GM15510 (cell line): Measurements from ENCODE around the gene FAM219A.

Experiments used
- POLR2A ChIP-seq: IDR thresholded peaks from 3 replicates; pipeline ENCODE4 v1.6.1; 2011; ENCODE audit warnings: borderline replicate concordance; ENCODE audit not compliant: insufficient read length; ENCODE audit errors: extremely low read depth

Gene FAM219A

DNA sequence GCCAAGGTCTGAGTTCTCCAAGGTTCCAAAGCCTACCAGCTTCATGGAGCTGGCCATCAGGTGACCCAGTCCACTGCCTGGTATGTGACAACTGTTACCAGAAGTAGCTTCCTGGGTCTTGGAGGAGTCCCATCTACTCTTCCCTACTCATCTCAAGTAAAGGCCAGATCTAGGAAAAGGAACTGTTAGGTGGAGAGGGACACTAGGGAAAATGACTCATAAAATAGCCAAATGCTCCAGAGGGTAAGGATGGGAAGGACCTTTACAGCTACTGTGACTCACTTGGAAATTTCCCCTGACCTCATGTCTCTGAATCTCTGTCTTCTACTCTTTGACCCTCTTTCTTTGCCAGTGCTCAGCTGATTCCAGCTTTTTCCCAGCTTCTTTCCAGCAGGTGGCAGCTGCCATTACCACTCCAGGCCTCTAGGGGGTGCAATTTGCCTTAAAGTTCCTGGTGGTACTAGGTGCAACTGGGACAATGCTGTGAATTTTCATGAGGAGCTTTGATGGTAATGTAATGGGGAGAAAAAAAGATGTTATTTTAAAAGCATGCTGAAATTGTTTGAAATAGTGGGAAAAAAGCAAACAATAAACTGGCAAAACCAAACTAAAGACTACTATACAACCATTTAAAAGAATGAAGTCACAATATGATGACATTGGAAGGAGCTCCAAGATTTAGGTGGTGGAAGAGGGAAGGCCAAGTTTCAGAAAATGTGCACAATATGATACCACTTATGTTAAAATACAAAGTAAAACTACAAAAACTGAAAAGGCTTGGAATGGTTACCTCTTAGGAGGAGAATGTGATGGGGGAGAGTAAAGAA, 54.6 kb downstream of the FAM219A start:
- no peak for TF ChIP-seq POLR2A

DNA sequence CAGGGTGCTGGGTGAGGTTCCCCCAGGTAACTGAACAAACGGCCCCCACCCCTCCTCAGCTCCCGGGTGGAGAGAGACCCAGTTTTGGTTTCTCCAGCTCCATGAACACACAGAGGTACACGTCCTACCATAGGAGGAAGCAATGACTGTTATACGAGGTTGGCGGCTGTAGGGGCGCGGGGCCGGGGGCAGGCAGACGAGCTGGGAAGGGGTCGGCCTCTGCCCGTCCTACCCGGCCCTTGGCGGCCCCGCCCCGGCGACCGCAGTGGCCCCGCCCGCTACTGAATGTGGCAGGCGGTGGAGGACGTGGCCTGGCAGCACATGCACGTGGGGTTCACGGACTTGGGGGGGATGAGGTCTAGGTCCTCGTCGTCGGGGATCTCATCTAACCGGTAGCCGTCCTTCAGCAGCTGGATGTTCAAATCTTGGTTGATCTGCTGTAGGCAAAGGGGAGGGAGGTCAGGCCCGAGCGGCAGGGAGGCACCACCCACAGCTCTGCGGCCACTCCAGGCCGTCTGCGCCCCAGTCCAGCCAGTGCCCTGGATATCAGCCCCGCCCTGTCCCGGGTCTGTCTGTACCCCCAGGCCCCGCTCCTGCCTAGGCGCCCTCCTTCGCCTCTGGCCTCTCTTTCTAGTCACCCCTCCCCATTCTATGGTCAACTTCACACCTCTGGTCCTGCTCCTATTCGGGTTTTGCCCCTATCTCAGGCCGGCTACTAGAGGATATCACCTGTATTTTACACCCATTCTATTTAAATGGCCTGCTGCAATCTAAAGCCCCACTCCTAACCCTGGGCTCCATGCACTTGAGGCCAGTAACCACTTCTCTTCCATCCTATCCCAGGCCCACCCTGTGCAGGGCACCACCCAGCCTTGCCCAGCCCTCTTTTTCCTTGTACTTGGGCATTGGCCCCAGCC, 57.4 kb downstream of the FAM219A start:
- TF ChIP-seq POLR2A, result no peak

DNA sequence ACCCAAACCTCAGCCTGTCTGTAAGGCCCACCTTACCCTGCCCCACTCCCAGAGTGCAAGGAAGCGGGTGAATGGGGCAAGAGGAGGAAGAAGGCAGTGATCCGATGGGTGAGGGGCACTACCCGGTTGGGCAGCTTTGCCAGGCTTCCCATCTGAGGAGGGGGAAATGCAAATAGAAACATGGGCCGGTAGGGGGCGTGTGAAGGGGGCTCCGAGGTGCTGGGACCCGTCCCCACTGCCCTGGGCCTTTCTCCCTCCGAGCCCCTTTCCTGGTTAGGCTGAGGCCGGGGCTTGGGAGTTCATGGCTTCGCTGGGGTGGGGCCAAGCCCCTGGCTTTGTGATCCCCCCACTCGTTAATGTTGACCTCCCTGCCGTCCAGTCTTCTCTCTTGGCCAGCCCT, 58.1 kb downstream of the FAM219A start:
- no peak for TF ChIP-seq POLR2A

DNA sequence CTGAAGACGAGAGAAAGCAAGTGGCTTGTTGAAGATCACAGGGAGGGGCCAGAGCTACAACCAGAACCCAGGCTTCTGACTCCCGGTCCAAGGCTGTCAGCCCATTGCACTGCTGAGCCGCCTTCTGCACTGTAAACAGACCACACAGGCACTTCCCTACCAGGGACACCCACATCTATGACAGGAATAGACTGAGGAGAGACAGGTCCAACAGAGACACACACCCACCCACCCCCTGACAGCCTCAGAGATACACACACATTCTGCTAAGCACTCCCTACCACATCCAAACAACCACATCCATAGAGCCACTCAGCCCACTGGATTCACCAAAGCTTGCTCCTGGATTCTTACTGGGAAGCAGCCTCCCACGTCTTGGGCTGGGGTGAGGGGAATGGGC, 58.6 kb downstream of the FAM219A start:
- no peak for TF ChIP-seq POLR2A

DNA sequence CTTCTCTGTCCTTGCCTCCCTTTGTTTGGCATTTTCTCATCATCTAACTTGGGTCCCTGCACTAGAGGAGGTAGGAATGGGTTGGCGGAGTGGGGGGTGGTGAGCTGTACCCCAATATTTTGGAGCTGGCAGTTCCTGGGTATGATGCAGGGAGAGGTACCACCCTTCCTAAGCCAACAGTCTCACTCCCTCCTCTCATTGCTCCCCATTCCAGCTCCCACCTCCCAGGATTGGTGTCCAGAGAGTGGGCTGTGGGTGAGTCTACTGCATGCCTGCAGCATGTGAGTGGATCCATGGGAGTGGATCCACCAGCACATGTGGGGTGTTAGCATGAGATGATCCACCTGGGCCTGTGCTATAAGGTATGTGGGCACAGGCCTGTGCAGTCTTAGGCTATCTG, 59.5 kb downstream of the FAM219A start:
- TF ChIP-seq POLR2A, result no peak

DNA sequence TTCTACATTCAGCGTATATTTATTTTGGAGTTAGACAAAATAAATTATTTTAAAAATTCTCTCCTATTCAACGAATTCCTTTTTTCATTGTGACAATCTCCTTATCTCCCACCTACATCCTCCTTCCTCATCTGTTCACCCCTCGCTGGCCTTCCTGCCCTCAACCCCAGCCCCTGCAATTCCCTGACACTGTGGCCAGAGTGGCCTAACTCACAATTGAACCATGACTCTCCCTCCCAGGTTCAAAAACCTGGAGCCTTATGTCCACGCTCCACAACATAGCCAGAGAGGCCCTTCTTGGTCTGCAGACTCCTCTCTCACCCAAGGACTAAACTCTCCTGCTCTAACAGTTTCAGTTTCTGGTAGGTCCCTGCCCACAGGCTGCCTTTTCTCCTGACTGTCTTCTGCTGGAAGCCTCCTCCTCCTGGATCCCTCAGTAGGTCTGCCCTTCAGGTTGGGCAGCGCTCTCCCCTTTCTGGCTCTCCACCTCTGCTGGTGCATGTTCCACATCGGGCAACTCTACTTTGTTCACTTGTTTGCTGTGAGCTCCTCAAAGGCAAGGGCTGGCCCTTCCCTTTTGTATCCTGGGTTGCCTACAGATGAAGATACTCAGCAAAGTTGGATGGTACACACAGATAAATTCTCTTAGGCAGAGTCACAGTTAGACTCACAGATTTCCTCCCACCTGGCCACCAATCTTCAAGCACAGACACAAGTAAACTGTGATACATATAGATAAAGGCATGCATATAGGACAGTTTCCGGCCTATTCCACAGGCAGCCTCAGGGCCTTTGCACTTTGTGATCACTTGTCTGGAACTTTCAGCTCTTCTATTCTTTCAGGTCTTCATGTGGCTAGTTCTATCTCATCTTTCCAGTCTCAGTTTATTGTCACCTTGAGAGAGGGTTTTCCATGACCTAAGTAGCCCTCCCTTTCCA, 61.8 kb downstream of the FAM219A start:
- TF ChIP-seq POLR2A, result no peak

DNA sequence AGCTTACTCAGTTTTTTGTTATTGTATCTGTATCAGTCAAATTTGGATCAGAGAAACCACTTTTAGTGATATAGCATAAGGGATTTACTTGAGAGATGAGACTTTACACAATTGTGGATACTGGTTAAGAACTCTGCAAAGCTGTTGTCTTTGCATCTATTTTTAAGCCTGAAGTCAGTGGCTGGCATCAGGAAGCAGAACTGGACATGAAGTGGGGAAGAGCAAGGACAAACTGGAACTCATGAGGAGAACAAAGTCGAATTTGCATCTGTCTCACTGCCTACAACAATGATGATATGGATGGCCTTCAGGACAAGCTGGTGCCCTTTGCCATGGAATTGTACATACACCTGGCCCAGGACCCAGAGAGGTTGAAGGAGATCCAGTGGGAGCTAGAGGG, 65.9 kb downstream of the FAM219A start:
- no peak for TF ChIP-seq POLR2A

DNA sequence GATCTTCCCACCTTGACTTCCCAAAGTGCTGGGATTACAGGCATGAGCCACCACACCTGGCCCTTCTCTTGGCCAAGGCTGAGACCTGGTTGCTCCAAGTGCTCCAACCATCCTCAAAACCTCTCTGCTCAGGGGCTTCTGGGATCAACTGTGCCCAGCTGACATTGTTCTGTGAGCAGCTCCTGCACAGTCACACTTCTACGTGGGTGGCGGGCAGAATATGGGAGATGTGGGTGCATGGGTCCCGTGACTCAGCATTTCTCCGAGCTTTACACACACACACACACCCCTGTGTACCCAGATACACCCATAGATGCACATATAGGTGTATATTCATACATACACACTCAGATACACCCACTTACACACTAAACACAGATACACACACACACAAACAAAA, 71.1 kb downstream of the FAM219A start:
- TF ChIP-seq POLR2A, result no peak

DNA sequence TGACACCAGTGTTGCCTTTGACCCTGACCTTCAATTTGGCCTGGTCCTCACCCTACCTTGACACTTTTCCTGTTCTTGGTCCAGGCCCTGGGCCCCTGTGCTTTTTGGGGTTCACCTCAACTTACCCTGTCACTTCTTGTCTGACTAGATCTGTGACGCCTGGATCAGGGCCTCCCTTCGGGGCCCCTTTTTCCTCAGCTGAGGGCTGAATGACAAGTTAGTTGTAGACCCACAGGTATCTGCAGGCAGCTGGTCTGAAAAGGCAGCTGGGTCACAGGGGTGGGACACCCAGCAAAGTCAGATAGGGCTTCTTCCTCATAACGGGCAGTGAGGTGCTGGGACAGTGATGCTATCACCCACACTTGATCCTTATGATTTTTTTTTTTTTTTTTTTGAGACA, 71.7 kb downstream of the FAM219A start:
- TF ChIP-seq POLR2A, result no peak

DNA sequence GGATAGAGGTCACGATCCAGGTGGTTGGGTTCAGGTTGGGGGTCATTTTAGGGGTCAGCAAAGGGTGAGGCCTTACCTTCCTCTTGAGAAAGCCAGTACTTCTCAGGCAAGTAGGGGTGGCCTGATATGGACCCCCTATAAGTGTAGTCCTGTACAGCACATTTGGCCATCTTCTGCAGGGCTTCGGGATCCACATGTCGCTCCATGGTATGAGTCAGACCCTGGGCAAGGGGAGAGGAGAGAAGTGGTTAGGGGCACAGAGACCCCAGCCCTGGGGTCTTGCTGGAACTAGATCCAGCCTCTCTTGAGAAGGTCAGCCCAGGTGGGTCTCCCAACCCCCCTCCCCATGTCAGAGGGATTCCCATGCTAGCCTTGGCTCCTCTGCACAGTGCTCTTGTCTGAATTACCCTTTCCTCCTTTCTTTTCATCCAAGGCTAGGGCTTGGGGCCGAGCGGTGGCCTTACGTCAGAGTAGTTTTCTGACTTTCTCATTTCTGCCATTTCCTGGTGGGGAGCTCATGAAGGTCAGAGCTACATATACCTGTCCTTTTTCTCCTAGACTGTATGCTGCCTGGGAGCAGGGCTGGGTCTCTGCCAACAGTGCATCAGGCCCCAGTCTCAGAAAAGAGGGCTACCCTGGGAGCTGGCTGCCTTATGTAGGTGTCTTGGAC, 72.7 kb downstream of the FAM219A start:
- TF ChIP-seq POLR2A, result no peak

DNA sequence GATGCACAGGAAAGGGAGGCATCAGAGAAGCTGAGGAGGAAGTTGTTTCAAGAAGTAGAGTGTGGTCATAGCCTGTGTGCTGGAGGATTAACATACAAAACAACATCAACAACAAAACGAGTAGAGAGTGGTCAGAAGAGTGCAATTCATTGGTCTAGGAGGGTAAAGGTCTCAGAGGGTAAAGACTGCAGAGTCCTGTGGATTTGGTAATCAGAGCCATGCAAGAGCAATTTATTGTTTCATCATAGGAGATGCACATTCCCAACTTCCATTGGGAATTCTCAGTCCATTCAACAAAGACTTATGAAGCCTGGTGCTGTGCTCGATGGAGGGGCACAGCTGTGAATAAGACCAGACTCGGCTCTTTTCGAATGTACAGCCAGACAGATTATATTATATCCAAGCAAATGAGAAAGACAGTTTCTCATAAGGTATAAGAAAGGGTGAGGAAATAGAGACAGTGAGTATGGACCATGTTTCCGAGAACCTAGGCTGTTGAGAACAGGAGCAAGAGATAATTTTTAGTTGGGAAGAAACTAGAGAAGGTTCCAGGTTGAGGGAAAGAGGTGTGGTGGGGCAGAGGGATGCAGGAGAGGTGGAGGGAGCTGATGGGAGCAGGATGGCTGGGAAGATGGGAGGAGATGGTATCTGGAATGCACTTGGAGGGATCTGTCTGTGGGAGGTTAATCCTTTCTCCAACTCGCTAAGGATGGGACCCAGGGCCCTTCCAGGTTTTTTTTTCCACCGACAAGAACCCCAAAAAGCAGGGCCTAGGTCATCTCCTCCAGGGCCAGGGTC, 73.8 kb downstream of the FAM219A start:
- TF ChIP-seq POLR2A, result no peak

DNA sequence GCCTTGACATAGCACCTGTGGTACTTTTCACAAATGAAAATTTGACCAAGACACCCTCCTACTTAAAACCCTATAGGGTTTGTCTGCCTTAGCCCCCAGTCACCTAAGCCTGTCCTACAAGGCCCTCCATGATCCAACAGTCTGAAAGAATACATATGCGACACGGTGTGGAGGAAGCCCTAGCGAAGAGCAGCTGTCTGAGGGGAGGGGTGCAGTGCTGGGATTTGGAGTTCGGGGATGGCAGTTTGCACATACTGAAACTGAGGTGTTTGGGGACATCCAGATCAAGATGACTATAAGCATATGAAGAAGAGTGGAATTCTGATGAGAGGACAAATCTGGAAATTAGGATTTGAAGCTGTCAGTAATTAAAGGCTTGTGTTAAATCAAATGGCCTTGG, 74.5 kb downstream of the FAM219A start:
- TF ChIP-seq POLR2A, result no peak

DNA sequence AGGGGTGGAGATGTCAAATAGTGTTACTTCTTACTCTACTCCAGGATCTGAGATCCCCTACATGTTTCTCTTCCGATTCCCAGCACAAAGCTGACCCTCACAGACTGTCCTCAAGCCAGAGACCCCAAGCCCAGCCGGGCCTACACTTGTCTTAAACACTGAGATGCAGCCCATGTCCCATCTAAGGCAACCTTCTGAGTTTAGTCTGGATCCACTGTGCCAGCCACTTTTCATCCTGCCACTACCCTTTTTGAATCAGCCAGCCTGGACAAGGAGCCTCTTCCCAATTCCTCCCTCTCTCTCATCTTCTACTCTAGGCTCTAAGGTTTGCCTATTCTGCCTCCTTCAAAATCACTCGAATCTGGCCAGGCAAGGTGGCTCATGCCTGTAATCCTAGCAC, 75.5 kb downstream of the FAM219A start:
- TF ChIP-seq POLR2A, result no peak
